ENCODE measurements around the gene ADGRB3. TPM values are rescaled to one million over a fixed set of nuclear protein-coding genes. Genes with fewer than 3 reads are reported as not detected.

Gene ADGRB3
- total and polyA plus RNA-seq, 2 donors from 2014 or later: 0.26 to 2.2 TPM

GRCh38 chr6:69391106-69391505 is 756.0 kb downstream of the ADGRB3 start:
- no peak for TF ChIP-seq CTCF (IDR thresholded peaks at IDR 0.05; ENCODE audit: borderline replicate concordance, extremely low read depth, insufficient read depth)
- DNase-seq (no peak), FAIRE-seq (no peak)
- Histone ChIP-seq H3K9me3 (ENCODE audit: control insufficient read depth in 2 of 3, insufficient read depth in 1 of 3, low read length in 3 of 3) (no peaks in the 10 kb centered on the region), H3K4me1 (ENCODE audit: control insufficient read depth in 2 of 3, insufficient read depth in 2 of 3, low read depth in 1 of 3, low read length in 3 of 3) (no peaks in the 10 kb centered on the region), H3K36me3 (ENCODE audit: control insufficient read depth in 2 of 3, insufficient read depth in 3 of 3, low read length in 3 of 3) (no peaks in the 10 kb centered on the region), H3K9ac (ENCODE audit: low read length in 3 of 3) (no peak overlapping the region), H3K27me3 (ENCODE audit: control insufficient read depth, insufficient read depth, low read length) (no peaks in the 10 kb centered on the region), H3K27ac (ENCODE audit: low read depth in 2 of 2, low read length in 2 of 2) (no peak overlapping the region), H3K4me3 (ENCODE audit: low read length in 3 of 3) (no peak overlapping the region)
- intact Hi-C loops (cut with DNase I): no loop called here

DNA sequence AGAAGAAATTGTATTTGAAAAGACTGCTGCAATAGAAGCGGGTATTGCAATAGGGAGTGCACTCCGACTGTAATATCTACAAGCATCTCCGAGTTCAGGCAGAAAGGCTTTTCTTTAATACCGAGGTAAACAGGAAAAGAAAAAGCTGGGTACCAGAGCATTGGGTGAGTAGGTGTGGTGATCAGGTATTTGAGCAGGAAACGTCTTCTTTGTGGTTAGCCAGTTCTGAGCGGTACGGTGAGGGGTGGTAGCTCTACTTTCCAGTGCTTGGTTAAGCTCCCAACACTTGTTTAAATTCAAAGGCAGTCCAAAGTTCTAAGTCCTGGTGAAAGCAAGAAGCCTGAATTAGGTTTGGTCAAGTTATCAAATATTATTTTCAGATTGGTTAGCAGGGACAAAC is 757.7 kb downstream of the ADGRB3 start:
- no peaks in the 10 kb centered on the region for H3K36me3 ChIP-seq (ENCODE audit: control insufficient read depth in 2 of 3, insufficient read depth in 3 of 3, low read length in 3 of 3)
- H3K4me3 ChIP-seq (ENCODE audit: low read length in 3 of 3): no peak overlapping the region
- no peak for TF ChIP-seq CTCF (IDR thresholded peaks at IDR 0.05; ENCODE audit: borderline replicate concordance, extremely low read depth, insufficient read depth)
- H3K27me3 ChIP-seq (ENCODE audit: control insufficient read depth, insufficient read depth, low read length): no peaks in the 10 kb centered on the region
- H3K4me1 ChIP-seq (ENCODE audit: control insufficient read depth in 2 of 3, insufficient read depth in 2 of 3, low read depth in 1 of 3, low read length in 3 of 3): no peaks in the 10 kb centered on the region
- DNase-seq: no peak
- FAIRE-seq: no peak
- no peaks in the 10 kb centered on the region for H3K9me3 ChIP-seq (ENCODE audit: control insufficient read depth in 2 of 3, insufficient read depth in 1 of 3, low read length in 3 of 3)
- intact Hi-C loops (cut with DNase I): no loop called here
- H3K9ac ChIP-seq (ENCODE audit: low read length in 3 of 3): no peak overlapping the region
- no peak overlapping the region for H3K27ac ChIP-seq (ENCODE audit: low read depth in 2 of 2, low read length in 2 of 2)

GRCh38 chr6:69398311-69398710 is 763.2 kb downstream of the ADGRB3 start:
- H3K36me3 ChIP-seq (ENCODE audit: control insufficient read depth in 2 of 3, insufficient read depth in 3 of 3, low read length in 3 of 3): no peaks in the 10 kb centered on the region
- H3K4me3 ChIP-seq (ENCODE audit: low read length in 3 of 3): no peak overlapping the region
- no peak for TF ChIP-seq CTCF (IDR thresholded peaks at IDR 0.05; ENCODE audit: borderline replicate concordance, extremely low read depth, insufficient read depth)
- no peak for FAIRE-seq
- no peak overlapping the region for H3K9ac ChIP-seq (ENCODE audit: low read length in 3 of 3)
- no peaks in the 10 kb centered on the region for H3K4me1 ChIP-seq (ENCODE audit: control insufficient read depth in 2 of 3, insufficient read depth in 2 of 3, low read depth in 1 of 3, low read length in 3 of 3)
- no peak for DNase-seq
- intact Hi-C loops (cut with DNase I): no loop called here
- H3K27ac ChIP-seq (ENCODE audit: low read depth in 2 of 2, low read length in 2 of 2): no peak overlapping the region
- no peaks in the 10 kb centered on the region for H3K27me3 ChIP-seq (ENCODE audit: control insufficient read depth, insufficient read depth, low read length)
- H3K9me3 ChIP-seq (ENCODE audit: control insufficient read depth in 2 of 3, insufficient read depth in 1 of 3, low read length in 3 of 3): no peaks in the 10 kb centered on the region

GRCh38 chr6:69398729-69399128 is 763.6 kb downstream of the ADGRB3 start:
- Histone ChIP-seq H3K27ac (ENCODE audit: low read depth in 2 of 2, low read length in 2 of 2) (no peak overlapping the region), H3K4me3 (ENCODE audit: low read length in 3 of 3) (no peak overlapping the region), H3K27me3 (ENCODE audit: control insufficient read depth, insufficient read depth, low read length) (no peaks in the 10 kb centered on the region), H3K36me3 (ENCODE audit: control insufficient read depth in 2 of 3, insufficient read depth in 3 of 3, low read length in 3 of 3) (no peaks in the 10 kb centered on the region), H3K4me1 (ENCODE audit: control insufficient read depth in 2 of 3, insufficient read depth in 2 of 3, low read depth in 1 of 3, low read length in 3 of 3) (no peaks in the 10 kb centered on the region), H3K9ac (ENCODE audit: low read length in 3 of 3) (no peak overlapping the region), H3K9me3 (ENCODE audit: control insufficient read depth in 2 of 3, insufficient read depth in 1 of 3, low read length in 3 of 3) (no peaks in the 10 kb centered on the region)
- intact Hi-C loops (cut with DNase I): no loop called here
- DNase-seq: no peak
- TF ChIP-seq CTCF (IDR thresholded peaks at IDR 0.05; ENCODE audit: borderline replicate concordance, extremely low read depth, insufficient read depth): no peak
- FAIRE-seq: no peak

Data from kidney (tissue), 14 donors.